GM21737 (cell line): ENCODE data around the gene RRAGD.
"Not testable (repeated sequence)": the region's sequence is repeated elsewhere in the genome, so short reads cannot be mapped to it uniquely, and the experiment has no call there.

Source experiments
- ATAC-seq: cut with Tn5 transposase; IDR thresholded peaks from one replicate; pipeline ENCODE4 v1.9.1; 2021; ENCODE audit warnings: mild to moderate bottlenecking, moderate library complexity; ENCODE audit not compliant: unreplicated experiment

RRAGD gene

GRCh38 chr6:89411145-89412070, 665 bp downstream of the RRAGD start:
- ATAC-seq = peak; percentile 38

- ATAC-seq = no peak
Observed at GRCh38 chr6:89410788-89411144, 1.3 kb downstream of the RRAGD start.

GRCh38 chr6:89410231-89410761, 1.8 kb downstream of the RRAGD start:
- no peak for ATAC-seq

- ATAC-seq = no peak
Observed at GRCh38 chr6:89409461-89410035, 2.5 kb downstream of the RRAGD start.

- ATAC-seq = no peak
Observed at GRCh38 chr6:89406141-89406540, 5.9 kb downstream of the RRAGD start.

GRCh38 chr6:89404512-89404911, 7.6 kb downstream of the RRAGD start:
- no peak for ATAC-seq

GRCh38 chr6:89402776-89403175, 9.3 kb downstream of the RRAGD start:
- ATAC-seq = no peak

- ATAC-seq = no peak
Observed at GRCh38 chr6:89400912-89401399, 11.1 kb downstream of the RRAGD start.

- no peak for ATAC-seq
Observed at GRCh38 chr6:89400050-89400449, 12.0 kb downstream of the RRAGD start.

GRCh38 chr6:89398762-89399525, 13.1 kb downstream of the RRAGD start:
- ATAC-seq = no peak

- ATAC-seq = not testable (repeated sequence)
Observed at GRCh38 chr6:89397884-89398283, 14.2 kb downstream of the RRAGD start.

GRCh38 chr6:89393659-89394058, 18.4 kb downstream of the RRAGD start:
- ATAC-seq = no peak

GRCh38 chr6:89392823-89393222, 19.2 kb downstream of the RRAGD start:
- no peak for ATAC-seq

- ATAC-seq = no peak
Observed at GRCh38 chr6:89388846-89389245, 23.2 kb downstream of the RRAGD start.

- peak; percentile 97 for ATAC-seq
Observed at GRCh38 chr6:89387516-89388201, 24.4 kb downstream of the RRAGD start.

GRCh38 chr6:89386917-89387491, 25.1 kb downstream of the RRAGD start:
- ATAC-seq = peak; percentile 19

- no peak for ATAC-seq
Observed at GRCh38 chr6:89385846-89386245, 26.2 kb downstream of the RRAGD start.

GRCh38 chr6:89385156-89385667, 26.9 kb downstream of the RRAGD start:
- ATAC-seq = no peak

- no peak for ATAC-seq
Observed at GRCh38 chr6:89381031-89381430, 31.0 kb downstream of the RRAGD start.

GRCh38 chr6:89379281-89379680, 32.8 kb downstream of the RRAGD start:
- no peak for ATAC-seq
